K562 (cell line): ENCODE results near the gene IGF2R. TPM values are rescaled to one million over a fixed set of nuclear protein-coding genes. Genes with fewer than 3 reads are reported as not detected.

ENCODE experiments used
- ATAC-seq: fragments of 200-7000 bp; cut with Tn5 transposase; 3 replicates; pipeline ENCODE4 v1.9.1; 2020; ENCODE audit warnings: moderate library complexity
- BruUV-seq: library from RNA; stranded (reverse); fragments of 400-500 nt; replicated peaks from 2 replicates; lab custom pipeline; 2021; lab: Mats Ljungman, UMichigan
- CTCF ChIA-PET: fragments of 300-600 bp; formaldehyde crosslinking; extraction: SDS; loops from one replicate; lab custom pipeline; 2021; ENCODE audit warnings: low intra/inter-chr PET ratio; lab: Yijun Ruan, JAX
- POLR2A ChIA-PET: fragments of 300-600, 350-650 bp; sonication (Branson Sonifier 250); formaldehyde crosslinking; extraction: SDS; loops from one replicate; lab custom pipeline; 2021; ENCODE audit warnings: antibody characterized with exemption, inconsistent platforms; lab: Yijun Ruan, JAX
- DNase-seq, 4 experiments: peaks; one replicate each; pipeline versions ENCODE4 v3.0.0 to v3.0.0-alpha.2; 2011 to 2018; ENCODE audit warnings: low spot score in 3 of 4, mixed read lengths in 3 of 4; ENCODE audit errors: extremely low read depth in 1 of 4
- FAIRE-seq: peaks from 2 replicates; lab custom pipeline; 2011; peaks lifted over from hg19 to GRCh38; lab: Jason Lieb, UNC
- H2AFZ ChIP-seq: 2 replicates; pipeline ENCODE4 v1.6.0; 2011; ENCODE audit warnings: low read depth, low read length, control low read depth, inconsistent platforms
- H3K27ac ChIP-seq: fragments of 200-600 bp; 3 replicates; pipeline ENCODE4 v1.8.0; 2011; ENCODE audit warnings: low read depth, mild to moderate bottlenecking, control low read depth, inconsistent platforms, low read length, moderate library complexity, mixed read lengths; ENCODE audit errors: extremely low read depth
- H3K27me3 ChIP-seq, 2 experiments: fragments of 300-600 bp in 1 of 2; 2 replicates in 1 of 2; 3 replicates in 1 of 2; pipeline versions ENCODE4 v1.6.0 to v1.8.0; 2011; ENCODE audit warnings: inconsistent platforms in 2 of 2, low read length in 2 of 2, mild to moderate bottlenecking in 1 of 2, mixed read lengths in 1 of 2, moderate library complexity in 1 of 2; ENCODE audit not compliant: control insufficient read depth in 2 of 2, insufficient read depth in 2 of 2
- H3K36me3 ChIP-seq: fragments of 300-600 bp; 3 replicates; pipeline ENCODE4 v1.8.0; 2011; ENCODE audit warnings: mild to moderate bottlenecking, low read length, inconsistent platforms; ENCODE audit not compliant: control insufficient read depth, insufficient read depth
- H3K4me1 ChIP-seq, 2 experiments: fragments of 200-600 bp in 1 of 2; replicated peaks in 1 of 2; 2 replicates in 1 of 2; 3 replicates in 1 of 2; pipeline versions ENCODE4 v1.5.1 to v1.8.0; 2011; ENCODE audit warnings: inconsistent platforms in 2 of 2, low read length in 2 of 2, mild to moderate bottlenecking in 1 of 2, mixed read lengths in 1 of 2, moderate library complexity in 1 of 2; ENCODE audit not compliant: control insufficient read depth in 2 of 2, insufficient read depth in 2 of 2
- H3K4me2 ChIP-seq: 2 replicates; pipeline ENCODE4 v1.6.1; 2011; ENCODE audit warnings: low read length, control low read depth, inconsistent platforms, mixed read lengths; ENCODE audit not compliant: insufficient read depth
- H3K4me3 ChIP-seq: fragments of 200-600 bp; sonication (generic), shearing (Covaris generic); 2 replicates; pipeline ENCODE4 v1.5.1; 2016; ENCODE audit warnings: control low read depth, inconsistent platforms
- H3K79me2 ChIP-seq: fragments of 200-600 bp; 3 replicates; pipeline ENCODE4 v1.8.0; 2011; ENCODE audit warnings: low read length, inconsistent platforms; ENCODE audit not compliant: control insufficient read depth, insufficient read depth
- H3K9ac ChIP-seq, 2 experiments: 2 replicates each; pipeline versions ENCODE4 v1.6.0 to v1.6.1; 2011; ENCODE audit warnings: low read depth in 2 of 2, low read length in 2 of 2, control low read depth in 1 of 2, inconsistent platforms in 1 of 2, mild to moderate bottlenecking in 1 of 2, mixed read lengths in 1 of 2; ENCODE audit not compliant: insufficient read depth in 1 of 2
- H3K9me1 ChIP-seq: one replicate; pipeline ENCODE4 v1.6.0; 2011; ENCODE audit warnings: inconsistent platforms, mild to moderate bottlenecking, low read length, moderate library complexity; ENCODE audit not compliant: control insufficient read depth, insufficient read depth
- H3K9me3 ChIP-seq: replicated peaks from 2 replicates; pipeline ENCODE4 v1.5.1; 2011; ENCODE audit warnings: low read depth, low read length, inconsistent platforms; ENCODE audit not compliant: control insufficient read depth, insufficient read depth
- H4K20me1 ChIP-seq: replicated peaks from 2 replicates; pipeline ENCODE4 v1.6.1; 2011; ENCODE audit warnings: low read length, inconsistent platforms, mixed read lengths; ENCODE audit not compliant: control insufficient read depth, insufficient read depth
- CBFA2T3 ChIP-seq: fragments of 450-650 bp; IDR thresholded peaks from 2 replicates; pipeline ENCODE4 v1.6.1; 2017
- CXXC5 ChIP-seq: fragments of 250-450 bp; sonication (Bioruptor Pico); IDR thresholded peaks from 2 replicates; pipeline ENCODE4 v1.8.0; 2022; ENCODE audit warnings: inconsistent platforms, mild to moderate bottlenecking, moderate library complexity
- GABPB1 ChIP-seq: sonication (generic); formaldehyde crosslinking; IDR thresholded peaks from 2 replicates; pipeline ENCODE4 v1.8.0; 2022; ENCODE audit warnings: mild to moderate bottlenecking, missing genetic modification reagents
- GTF2A2 ChIP-seq: IDR thresholded peaks from 2 replicates; pipeline ENCODE4 v1.6.1; 2016; ENCODE audit warnings: mild to moderate bottlenecking, missing genetic modification characterization, missing compliant biosample characterization
- HDGF ChIP-seq: fragments of 450-650 bp; IDR thresholded peaks from 2 replicates; pipeline ENCODE4 v1.6.1; 2016
- L3MBTL2 ChIP-seq: fragments of 450-650 bp; IDR thresholded peaks from 2 replicates; pipeline ENCODE4 v1.6.1; 2016; ENCODE audit warnings: mild to moderate bottlenecking, moderate library complexity
- NFIX ChIP-seq: fragments of 250-450 bp; sonication (Bioruptor Pico); IDR thresholded peaks from 2 replicates; pipeline ENCODE4 v1.4.0; 2020; ENCODE audit warnings: low read depth, mild to moderate bottlenecking, moderate library complexity
- NRF1 ChIP-seq, 2 experiments: fragments of 450-650 bp; IDR thresholded peaks in 1 of 2; conservative IDR thresholded peaks in 1 of 2; 2 replicates each; pipeline ENCODE4 v1.6.1; 2014; ENCODE audit warnings: mild to moderate bottlenecking in 2 of 2
- SAFB2 ChIP-seq: fragments of 200-400 bp; formaldehyde crosslinking; IDR thresholded peaks from 2 replicates; pipeline ENCODE4 v1.6.1; 2018; ENCODE audit warnings: borderline replicate concordance, low read length, low read depth, moderate library complexity; ENCODE audit not compliant: severe bottlenecking
- TEAD2 ChIP-seq: fragments of 450-650 bp; IDR thresholded peaks from 2 replicates; pipeline ENCODE4 v1.6.1; 2016; ENCODE audit warnings: missing genetic modification characterization, control low read depth, missing compliant biosample characterization
- TOE1 ChIP-seq, 2 experiments: fragments of 450-650 bp in 1 of 2; sonication (generic) in 1 of 2; formaldehyde crosslinking in 1 of 2; IDR thresholded peaks; 2 replicates each; pipeline versions ENCODE4 v1.7.1 to v1.8.0; 2016 to 2022; ENCODE audit warnings: borderline replicate concordance in 2 of 2, mild to moderate bottlenecking in 2 of 2, antibody characterized with exemption in 1 of 2, inconsistent platforms in 1 of 2, low read depth in 1 of 2, missing genetic modification reagents in 1 of 2, moderate library complexity in 1 of 2
- WGBS: fragments of 100-300 bp; shearing (Covaris generic); methylation state at CpG from one replicate; pipeline ENCODE4 v1.1.6; 2016; ENCODE audit warnings: low coverage, mixed read lengths; ENCODE audit not compliant: insufficient coverage; ENCODE audit errors: missing lambda C conversion rate; 5-methylcytosine and 5-hydroxymethylcytosine counted together
- in situ Hi-C: fragments of 300-500 bp; cut with MboI; formaldehyde crosslinking; loops from 4 replicates; pipeline ENCODE4 v1.15.0; 2018; ENCODE audit warnings: inconsistent platforms, mixed read lengths
- intact Hi-C: fragments of 100-400 bp; cut with micrococcal nuclease; formaldehyde crosslinking; loops from 2 replicates; pipeline ENCODE4 v1.14.2; 2022
- polyA plus RNA-seq, 8 experiments: library from polyadenylated mRNA; depleted of rRNA in 4 of 8; stranded (reverse) in 5 of 8; unstranded in 3 of 8; fragments of >200 nt; fragmentation: Nextera tagmentation in 2 of 8; fragmentation: Illumina TruSeq in 1 of 8; extraction: Ambion mirVana in 2 of 8; extraction: Trizol in 1 of 8; gene quantifications; 2 replicates each; pipeline versions ENCODE4 v1.2.1 to v1.2.3, GENCODE V29; 2011 to 2014; ENCODE audit warnings: inconsistent platforms in 1 of 8, missing spikeins in 1 of 8
- total RNA-seq, 7 experiments: library from RNA; depleted of rRNA in 6 of 7; stranded (reverse); fragments of >200 nt in 6 of 7; fragmentation: Illumina TruSeq in 2 of 7; extraction: Trizol in 2 of 7; gene quantifications; 2 replicates each; pipeline versions ENCODE4 v1.2.1 to v1.2.3, GENCODE V29; 2011 to 2021; ENCODE audit warnings: low replicate concordance in 1 of 7
- TF ChIP-seq, protein P1 (sequence below): fragments of 450-650 bp; IDR thresholded peaks from 2 replicates; pipeline ENCODE4 v1.6.1; 2016; ENCODE audit warnings: mild to moderate bottlenecking
- TF ChIP-seq, protein P2 (sequence below), 2 experiments: IDR thresholded peaks; 2 replicates each; pipeline ENCODE4 v1.6.1; 2011; ENCODE audit warnings: borderline replicate concordance in 1 of 2, control low read depth in 1 of 2, low read depth in 1 of 2, low read length in 1 of 2, mild to moderate bottlenecking in 1 of 2, mixed read lengths in 1 of 2, moderate library complexity in 1 of 2; ENCODE audit not compliant: insufficient read depth in 1 of 2, insufficient read length in 1 of 2, poor library complexity in 1 of 2, severe bottlenecking in 1 of 2; ENCODE audit errors: extremely low read depth in 1 of 2
- TF ChIP-seq, protein P3 (sequence below): sonication (generic); formaldehyde crosslinking; IDR thresholded peaks from 2 replicates; pipeline ENCODE4 v1.4.0; 2020; ENCODE audit warnings: mild to moderate bottlenecking, missing genetic modification reagents
- TF ChIP-seq, protein P4 (sequence below): sonication (generic); formaldehyde crosslinking; IDR thresholded peaks from 2 replicates; pipeline ENCODE4 v1.8.0; 2022; ENCODE audit warnings: mild to moderate bottlenecking, missing genetic modification reagents

Gene IGF2R
- total and polyA plus RNA-seq, 9 of the 15 experiments (the other 6 are each of a cell fraction or from before 2014, with no cell fraction given) = 3.5 to 92.3 (median 34.5) TPM

DNA sequence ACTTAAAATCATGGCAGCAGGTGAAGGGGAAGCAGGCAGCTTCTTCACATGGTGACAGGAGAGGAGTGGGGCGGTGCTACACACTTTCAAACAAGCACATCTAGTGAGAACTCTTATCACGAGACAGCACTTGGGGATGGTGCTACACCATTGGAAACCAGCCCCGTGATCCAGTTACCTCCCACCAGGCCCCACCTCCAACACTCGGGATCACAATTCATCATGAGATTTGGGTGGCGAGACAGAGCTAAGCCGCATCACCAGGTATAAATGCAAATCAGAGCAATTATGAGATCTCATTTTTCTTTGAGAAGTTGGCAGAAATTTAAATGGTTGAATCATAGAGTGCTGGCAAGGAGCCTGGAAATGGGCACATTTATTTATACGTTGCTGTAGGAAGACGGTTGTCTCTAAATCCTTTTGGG is 31.4 kb downstream of the IGF2R start:
- ChIA-PET CTCF (interaction anchor here (0.6 kb wide), 1 partner anchor 59 kb away, joined by 3 read pairs; no protein-coding TSS in a partner anchor), POLR2A (interaction anchor here (1.0 to 2.2 kb wide), 9 partner anchors 10 to 32 kb away, joined by 3 to 7 read pairs (median 4); no protein-coding TSS in a partner anchor)
- in situ Hi-C loops = no loop called here
- Histone ChIP-seq H3K9ac (peak overlapping the region in 1 of 2 experiments; percentile 10; a peak in 1 of 4 replicates), H3K9me1 (no peaks in the 10 kb centered on the region), H4K20me1 (no peaks in the 10 kb centered on the region; the same call in 1 of the 2 replicates), H3K27ac (no peak overlapping the region; the same call in 2 of the 3 replicates), H3K27me3 (no peaks in the 10 kb centered on the region), H2AFZ (no peak overlapping the region), H3K4me1 (peaks cover 30 to 39% of the 10 kb centered on the region in 2 experiments), H3K36me3 (peaks cover 64% of the 10 kb centered on the region), H3K4me3 (no peak overlapping the region), H3K4me2 (peak overlapping the region; percentile 20; the same call in 1 of the 2 replicates), H3K9me3 (peaks cover 7% of the 10 kb centered on the region; the same call in 1 of the 2 replicates), H3K79me2 (peaks cover 100% of the 10 kb centered on the region)
- ATAC-seq (peak; percentile 87), DNase-seq (peak in 2 of 4 experiments; percentile 62 to 88), FAIRE-seq (peak; percentile 87)
- 21% methylated on average over 8 of the region's 8 CpGs for whole genome bisulfite sequencing
- no TSS peak for BruUV-seq
- intact Hi-C loops = loop anchor here (10.0 kb wide), 1 partner anchor 1095 kb away; no protein-coding TSS in a partner anchor
- TF ChIP-seq CXXC5 = peak; percentile 34; the same call in 1 of the 2 replicates
- no peak for TF ChIP-seq TEAD2 (tag)
- no peak for TF ChIP-seq SAFB2
- TF ChIP-seq, protein P1, sequence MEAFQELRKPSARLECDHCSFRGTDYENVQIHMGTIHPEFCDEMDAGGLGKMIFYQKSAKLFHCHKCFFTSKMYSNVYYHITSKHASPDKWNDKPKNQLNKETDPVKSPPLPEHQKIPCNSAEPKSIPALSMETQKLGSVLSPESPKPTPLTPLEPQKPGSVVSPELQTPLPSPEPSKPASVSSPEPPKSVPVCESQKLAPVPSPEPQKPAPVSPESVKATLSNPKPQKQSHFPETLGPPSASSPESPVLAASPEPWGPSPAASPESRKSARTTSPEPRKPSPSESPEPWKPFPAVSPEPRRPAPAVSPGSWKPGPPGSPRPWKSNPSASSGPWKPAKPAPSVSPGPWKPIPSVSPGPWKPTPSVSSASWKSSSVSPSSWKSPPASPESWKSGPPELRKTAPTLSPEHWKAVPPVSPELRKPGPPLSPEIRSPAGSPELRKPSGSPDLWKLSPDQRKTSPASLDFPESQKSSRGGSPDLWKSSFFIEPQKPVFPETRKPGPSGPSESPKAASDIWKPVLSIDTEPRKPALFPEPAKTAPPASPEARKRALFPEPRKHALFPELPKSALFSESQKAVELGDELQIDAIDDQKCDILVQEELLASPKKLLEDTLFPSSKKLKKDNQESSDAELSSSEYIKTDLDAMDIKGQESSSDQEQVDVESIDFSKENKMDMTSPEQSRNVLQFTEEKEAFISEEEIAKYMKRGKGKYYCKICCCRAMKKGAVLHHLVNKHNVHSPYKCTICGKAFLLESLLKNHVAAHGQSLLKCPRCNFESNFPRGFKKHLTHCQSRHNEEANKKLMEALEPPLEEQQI = 0 out of 2 replicates have a peak, but pooled peaks have one; percentile 41
- TF ChIP-seq GTF2A2 = no peak
- TF ChIP-seq CBFA2T3 = peak; percentile 58
- TF ChIP-seq, protein P2, sequence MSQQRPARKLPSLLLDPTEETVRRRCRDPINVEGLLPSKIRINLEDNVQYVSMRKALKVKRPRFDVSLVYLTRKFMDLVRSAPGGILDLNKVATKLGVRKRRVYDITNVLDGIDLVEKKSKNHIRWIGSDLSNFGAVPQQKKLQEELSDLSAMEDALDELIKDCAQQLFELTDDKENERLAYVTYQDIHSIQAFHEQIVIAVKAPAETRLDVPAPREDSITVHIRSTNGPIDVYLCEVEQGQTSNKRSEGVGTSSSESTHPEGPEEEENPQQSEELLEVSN (IDR thresholded peaks at IDR 0.05; ENCODE audit: borderline replicate concordance in 1 of 2, extremely low read depth in 1 of 2, insufficient read depth in 1 of 2, insufficient read length in 1 of 2, low read depth in 1 of 2, low read length in 1 of 2, poor library complexity in 1 of 2, severe bottlenecking in 1 of 2) = peak in 1 of 2 experiments; percentile 15
- TF ChIP-seq NFIX (CRISPR knock-in tag) = no peak
- TF ChIP-seq TOE1 (IDR thresholded peaks at IDR 0.05; ENCODE audit: borderline replicate concordance) = peak; percentile 46; the same call in 1 of the 2 replicates
- TF ChIP-seq TOE1 (CRISPR knock-in tag; IDR thresholded peaks at IDR 0.05; ENCODE audit: borderline replicate concordance, low read depth) = no peak
- TF ChIP-seq NRF1 (conservative IDR thresholded peaks at IDR 0.05 in 1 of 2, IDR thresholded peaks at IDR 0.05 in 1 of 2) = no peak
- TF ChIP-seq, protein P3, sequence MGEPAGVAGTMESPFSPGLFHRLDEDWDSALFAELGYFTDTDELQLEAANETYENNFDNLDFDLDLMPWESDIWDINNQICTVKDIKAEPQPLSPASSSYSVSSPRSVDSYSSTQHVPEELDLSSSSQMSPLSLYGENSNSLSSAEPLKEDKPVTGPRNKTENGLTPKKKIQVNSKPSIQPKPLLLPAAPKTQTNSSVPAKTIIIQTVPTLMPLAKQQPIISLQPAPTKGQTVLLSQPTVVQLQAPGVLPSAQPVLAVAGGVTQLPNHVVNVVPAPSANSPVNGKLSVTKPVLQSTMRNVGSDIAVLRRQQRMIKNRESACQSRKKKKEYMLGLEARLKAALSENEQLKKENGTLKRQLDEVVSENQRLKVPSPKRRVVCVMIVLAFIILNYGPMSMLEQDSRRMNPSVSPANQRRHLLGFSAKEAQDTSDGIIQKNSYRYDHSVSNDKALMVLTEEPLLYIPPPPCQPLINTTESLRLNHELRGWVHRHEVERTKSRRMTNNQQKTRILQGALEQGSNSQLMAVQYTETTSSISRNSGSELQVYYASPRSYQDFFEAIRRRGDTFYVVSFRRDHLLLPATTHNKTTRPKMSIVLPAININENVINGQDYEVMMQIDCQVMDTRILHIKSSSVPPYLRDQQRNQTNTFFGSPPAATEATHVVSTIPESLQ (CRISPR knock-in tag) = no peak
- TF ChIP-seq, protein P4, sequence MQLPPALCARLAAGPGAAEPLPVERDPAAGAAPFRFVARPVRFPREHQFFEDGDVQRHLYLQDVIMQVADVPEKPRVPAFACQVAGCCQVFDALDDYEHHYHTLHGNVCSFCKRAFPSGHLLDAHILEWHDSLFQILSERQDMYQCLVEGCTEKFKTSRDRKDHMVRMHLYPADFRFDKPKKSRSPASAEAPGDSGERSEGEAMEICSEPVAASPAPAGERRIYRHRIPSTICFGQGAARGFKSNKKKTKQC (CRISPR knock-in tag) = no peak
- no peak for TF ChIP-seq HDGF
- no peak for TF ChIP-seq GABPB1
- TF ChIP-seq L3MBTL2 = peak; percentile 28; the same call in 1 of the 2 replicates
